ENCODE measurements around the gene TSPO.

Gene TSPO

DNA sequence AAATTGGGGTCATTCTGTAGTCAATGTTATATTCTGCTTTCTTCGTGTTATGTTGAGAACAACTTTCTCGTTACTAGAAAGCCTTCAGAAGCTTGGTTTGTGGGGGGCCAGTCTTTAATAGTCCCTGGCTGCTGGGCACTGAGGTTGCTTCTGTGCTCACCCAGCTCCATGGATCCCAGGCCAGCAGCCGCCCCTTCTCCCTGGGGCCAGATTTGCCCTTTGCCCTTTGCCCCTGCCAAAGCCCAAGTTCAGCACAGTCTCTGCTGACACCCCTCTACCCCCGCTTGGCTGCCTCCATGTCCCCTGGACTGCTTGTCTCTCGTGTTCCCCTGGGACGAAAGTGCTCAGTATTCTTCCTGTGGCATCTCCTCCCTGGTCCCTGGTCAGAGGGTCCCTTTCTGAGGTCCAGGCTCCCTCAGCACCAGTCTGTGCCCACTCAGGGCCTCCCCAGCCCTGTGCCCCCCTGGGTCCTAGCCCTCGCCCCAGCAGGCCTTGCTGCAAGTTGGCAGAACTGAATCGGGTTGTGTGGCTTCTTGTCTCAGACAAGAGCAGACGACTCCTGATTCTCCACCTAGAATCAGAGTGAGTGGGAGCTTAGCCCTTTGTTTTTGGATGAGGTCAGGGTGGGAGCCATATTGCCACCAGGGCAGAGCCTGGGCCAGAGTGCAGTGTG is 6.7 kb downstream of the TSPO start:
- no peak for DNase-seq (ENCODE audit: low read depth in 1 of 2, low spot score in 1 of 2)

GRCh38 chr22:43158778-43159483 is 7.6 kb downstream of the TSPO start:
- DNase-seq (ENCODE audit: low read depth in 1 of 2, low spot score in 1 of 2): no peak

- DNase-seq (ENCODE audit: low read depth in 1 of 2, low spot score in 1 of 2): no peak
These were observed 8.3 kb downstream of the TSPO start for GRCh38 chr22:43159484-43160178.

- no peak for DNase-seq (ENCODE audit: low read depth in 1 of 2, low spot score in 1 of 2)
These were observed 9.3 kb downstream of the TSPO start for GRCh38 chr22:43160497-43161126.

- DNase-seq (ENCODE audit: low read depth in 1 of 2, low spot score in 1 of 2): no peak
These were observed 11.2 kb downstream of the TSPO start for GRCh38 chr22:43162412-43163150.

- no peak for DNase-seq (ENCODE audit: low read depth in 1 of 2, low spot score in 1 of 2)
These were observed 12.0 kb downstream of the TSPO start for GRCh38 chr22:43163241-43163795.

DNA sequence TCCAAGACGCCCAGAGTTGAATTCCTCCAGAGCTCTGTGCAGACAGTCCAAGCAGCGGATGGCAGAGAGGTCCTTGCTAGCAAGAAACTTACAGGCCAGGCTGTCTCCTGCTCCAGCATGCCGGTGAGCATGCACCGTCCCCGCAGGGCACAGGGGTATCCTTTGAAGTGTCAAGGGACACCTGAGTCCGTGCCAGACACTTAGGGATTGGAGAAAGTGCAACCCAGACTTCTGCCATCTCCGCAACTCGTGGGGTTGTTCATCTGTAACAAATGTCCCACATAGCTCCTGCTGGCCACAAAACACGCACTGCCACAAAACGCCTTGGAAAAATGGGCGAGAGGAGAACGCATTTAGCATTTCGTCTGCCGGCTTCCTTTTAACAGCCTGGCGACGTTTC is 13.3 kb downstream of the TSPO start:
- DNase-seq (ENCODE audit: low read depth in 1 of 2, low spot score in 1 of 2): no peak

DNA sequence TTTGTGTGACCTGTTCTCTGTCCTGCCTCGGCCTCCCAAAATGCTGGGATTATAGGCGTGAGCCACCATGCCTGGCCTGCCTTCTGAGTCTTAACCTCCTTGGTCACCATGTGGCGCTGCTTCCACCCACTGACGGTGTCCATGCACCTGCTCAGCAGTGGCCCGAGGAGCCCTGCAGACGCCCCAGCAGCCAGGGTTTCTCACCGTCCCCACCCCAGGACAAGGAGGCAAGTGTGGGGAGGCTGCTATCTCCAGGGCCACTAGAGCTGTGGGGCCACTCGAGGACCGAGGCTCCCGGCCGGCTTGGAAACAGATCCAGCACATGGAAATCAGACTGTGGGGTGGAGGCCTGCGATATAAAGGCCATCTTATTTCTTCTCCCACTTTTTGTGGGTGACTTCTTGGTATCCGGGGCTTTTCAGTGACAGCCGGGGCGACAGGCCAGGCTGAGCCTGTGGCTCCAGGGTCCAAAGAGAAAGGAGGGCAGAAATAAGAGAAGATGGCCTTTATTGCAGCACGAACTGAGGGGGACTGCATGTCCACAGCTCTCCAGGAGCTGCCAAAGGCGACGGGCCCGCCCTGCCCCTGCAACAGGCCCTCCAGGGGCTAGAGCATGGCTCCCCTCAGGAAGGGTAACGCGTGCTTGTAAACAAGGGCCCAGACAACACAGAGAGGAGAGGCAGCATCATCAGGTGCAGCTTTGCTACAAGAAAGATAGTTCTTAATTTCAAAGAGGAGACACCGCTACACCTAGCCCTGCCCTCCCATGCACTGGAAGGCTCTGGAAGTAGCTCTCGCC is 15.0 kb downstream of the TSPO start:
- no peak for DNase-seq (ENCODE audit: low read depth in 1 of 2, low spot score in 1 of 2)

- no peak for DNase-seq (ENCODE audit: low read depth in 1 of 2, low spot score in 1 of 2)
These were observed 15.7 kb downstream of the TSPO start for GRCh38 chr22:43167001-43167589.

DNA sequence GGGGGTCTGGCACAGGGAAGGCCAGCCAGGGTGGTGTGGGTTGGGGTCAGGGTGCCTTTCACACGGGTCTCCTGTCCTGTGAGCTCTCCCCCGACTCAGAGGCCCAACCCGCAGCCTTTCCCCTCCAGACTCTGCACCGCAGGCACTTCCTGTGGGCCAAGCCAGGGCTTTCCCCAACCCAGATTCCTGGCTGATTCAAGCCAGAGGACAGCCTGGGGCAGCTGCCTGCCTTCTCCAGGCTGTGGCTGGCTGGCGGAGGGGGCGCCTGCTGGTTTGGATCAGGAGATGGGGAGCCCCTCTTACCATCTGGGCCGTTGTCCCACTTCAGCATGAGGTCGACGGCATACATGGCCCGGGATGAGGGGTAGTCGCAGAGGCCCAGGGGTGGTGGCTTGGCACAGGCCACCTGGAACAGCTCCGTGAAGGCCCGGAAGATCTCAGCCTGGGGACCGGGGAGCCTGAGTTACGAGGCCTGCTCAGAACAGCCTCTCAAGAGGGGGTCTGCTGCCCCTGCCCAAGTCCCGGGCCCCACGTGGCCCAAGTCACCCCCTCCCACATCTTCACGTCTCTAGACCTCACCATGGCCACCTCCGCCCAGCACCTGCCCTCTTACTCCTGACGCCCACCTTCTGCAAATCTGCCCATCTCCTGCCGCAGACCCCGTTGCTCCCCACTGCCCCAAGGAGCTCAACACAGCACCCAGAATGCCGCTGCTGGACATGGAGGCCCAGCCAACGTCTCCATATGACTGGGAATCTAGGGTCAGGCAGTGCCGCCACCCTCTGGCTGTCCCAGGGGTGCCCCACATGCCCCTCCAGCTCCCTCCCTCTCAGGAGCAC is 17.3 kb downstream of the TSPO start:
- DNase-seq (ENCODE audit: low read depth in 1 of 2, low spot score in 1 of 2): no peak

DNA sequence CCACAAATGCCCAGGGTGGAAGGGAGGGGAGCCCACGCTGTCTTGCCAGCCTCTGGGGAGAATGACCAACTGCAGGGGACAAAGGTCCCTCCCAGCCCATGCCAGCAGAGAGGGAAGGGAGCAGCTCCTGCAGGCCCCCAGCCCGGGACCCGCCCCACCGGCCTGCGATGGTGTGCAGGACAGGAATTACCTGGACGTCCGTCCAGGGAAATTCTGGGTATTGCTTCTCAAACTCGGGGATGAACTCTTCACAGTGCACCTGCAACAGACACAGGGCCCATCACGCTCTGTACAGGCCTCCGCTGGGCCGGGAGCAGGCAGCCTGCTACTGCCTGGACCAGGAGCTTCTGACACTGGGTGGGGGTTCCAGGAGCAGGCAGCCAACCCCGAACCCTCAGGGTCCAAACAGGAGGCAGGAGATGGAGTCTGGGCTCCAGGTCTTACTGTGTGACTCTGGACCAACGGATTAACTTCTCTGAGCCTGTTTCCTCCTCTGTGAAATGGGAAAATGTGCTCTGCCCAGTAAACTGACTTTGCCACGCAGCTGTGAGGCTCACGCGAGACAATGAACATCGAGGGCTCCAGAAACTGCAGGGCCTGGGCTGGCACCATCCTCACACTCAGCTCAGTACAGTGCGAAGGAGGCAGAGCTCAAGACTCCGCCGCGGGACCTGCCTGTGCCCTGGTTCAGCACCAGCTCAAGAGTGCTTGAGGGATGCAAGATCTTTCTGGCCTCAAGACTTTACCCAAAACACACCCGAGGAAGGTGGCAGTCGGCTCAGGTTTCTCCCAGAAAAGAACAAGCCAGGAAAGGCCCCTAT is 18.2 kb downstream of the TSPO start:
- DNase-seq (ENCODE audit: low read depth in 1 of 2, low spot score in 1 of 2): no peak

- DNase-seq (ENCODE audit: low read depth in 1 of 2, low spot score in 1 of 2): no peak
These were observed 18.7 kb downstream of the TSPO start for GRCh38 chr22:43170131-43170480.

- DNase-seq (ENCODE audit: low read depth in 1 of 2, low spot score in 1 of 2): no peak
These were observed 19.7 kb downstream of the TSPO start for GRCh38 chr22:43171019-43171491.

DNA sequence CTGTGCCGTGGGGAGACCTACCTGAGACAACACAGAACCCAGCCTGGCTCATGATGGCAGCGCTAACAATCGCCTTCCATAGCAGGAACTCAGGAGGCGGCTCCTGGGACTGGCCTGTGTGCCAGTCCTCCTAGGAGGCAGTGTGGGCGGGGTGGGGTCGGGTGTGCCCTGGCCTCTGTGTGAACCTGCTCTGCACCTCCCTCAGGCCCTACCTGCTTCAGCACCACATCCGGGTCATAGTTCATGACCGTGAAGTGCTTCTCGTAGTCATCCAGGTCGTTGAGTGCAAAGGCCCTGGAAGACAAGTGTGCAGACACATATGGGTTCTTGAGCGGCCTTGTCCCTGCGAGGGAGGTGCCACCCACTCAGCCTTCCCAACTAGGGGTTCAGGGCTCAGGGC is 20.2 kb downstream of the TSPO start:
- no peak for DNase-seq (ENCODE audit: low read depth in 1 of 2, low spot score in 1 of 2)

DNA sequence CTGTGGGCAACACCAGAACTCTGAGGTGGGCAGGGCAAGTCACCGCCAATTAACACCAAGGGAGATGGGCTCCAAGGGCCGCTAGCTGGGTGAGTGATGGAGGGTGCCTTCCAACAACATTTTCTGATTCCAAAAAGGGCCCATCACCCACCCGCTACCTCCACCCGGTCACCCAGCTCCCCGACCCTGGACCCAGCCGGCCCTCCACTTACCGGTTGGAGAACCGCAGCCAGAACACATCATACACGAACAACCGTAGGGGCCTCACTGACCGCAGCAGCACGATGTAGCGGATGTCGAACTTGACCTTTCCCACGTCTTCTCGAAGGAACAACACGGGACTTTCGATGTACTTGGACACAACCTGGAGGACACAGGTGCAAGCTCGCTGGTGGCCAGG is 20.8 kb downstream of the TSPO start:
- no peak for DNase-seq (ENCODE audit: low read depth in 1 of 2, low spot score in 1 of 2)

DNA sequence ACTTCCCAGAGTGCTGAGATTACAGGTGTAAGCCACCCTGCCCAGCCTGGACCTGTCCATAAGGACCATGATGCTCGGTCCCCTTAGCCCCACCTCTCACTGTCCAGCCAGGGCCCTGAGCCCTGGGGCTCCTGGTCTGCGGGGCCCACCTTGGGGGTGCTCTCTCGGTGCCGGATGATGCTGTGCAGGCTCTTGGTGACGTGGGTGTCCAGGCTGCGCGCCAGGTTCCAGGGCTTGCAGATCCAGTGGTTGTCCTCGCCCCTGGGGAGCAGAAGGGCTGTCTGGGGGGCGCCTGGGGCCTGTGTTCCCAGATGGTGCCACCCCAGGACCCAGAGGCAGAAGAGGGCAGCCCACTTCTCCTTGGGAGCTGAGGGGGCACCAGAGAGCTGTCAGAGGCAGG is 22.2 kb downstream of the TSPO start:
- DNase-seq (ENCODE audit: low read depth in 1 of 2, low spot score in 1 of 2): no peak

- DNase-seq (ENCODE audit: low read depth in 1 of 2, low spot score in 1 of 2): no peak
These were observed 22.8 kb downstream of the TSPO start for GRCh38 chr22:43173976-43174720.
